ENCODE data around the gene SLC31A1.
"Not testable (repeated sequence)": the region's sequence is repeated elsewhere in the genome, so short reads cannot be mapped to it uniquely, and the experiment has no call there.

Gene SLC31A1

GRCh38 chr9:113221800-113222481 lies 597 bp downstream of the SLC31A1 start:
- peak in 1 of 2 experiments; percentile 23 for DNase-seq

- DNase-seq = no peak
Observed at GRCh38 chr9:113222482-113222841, 1.1 kb downstream of the SLC31A1 start.

- DNase-seq = no peak
Observed at GRCh38 chr9:113223963-113224362, 2.6 kb downstream of the SLC31A1 start.

- DNase-seq = no peak
Observed at GRCh38 chr9:113227436-113227835, 6.1 kb downstream of the SLC31A1 start.

- no peak for DNase-seq
Observed at GRCh38 chr9:113228130-113228665, 6.9 kb downstream of the SLC31A1 start.

GRCh38 chr9:113231701-113232100 lies 10.4 kb downstream of the SLC31A1 start:
- no peak for DNase-seq

- not testable (repeated sequence) for DNase-seq
Observed at GRCh38 chr9:113235701-113236255, 14.4 kb downstream of the SLC31A1 start.

- no peak for DNase-seq
Observed at GRCh38 chr9:113237026-113237425, 15.7 kb downstream of the SLC31A1 start.

- DNase-seq = no peak
Observed at GRCh38 chr9:113238202-113238858, 17.0 kb downstream of the SLC31A1 start.

GRCh38 chr9:113238859-113239232 lies 17.5 kb downstream of the SLC31A1 start:
- no peak for DNase-seq

- DNase-seq = no peak
Observed at GRCh38 chr9:113241161-113241560, 19.8 kb downstream of the SLC31A1 start.

GRCh38 chr9:113244556-113244955 lies 23.2 kb downstream of the SLC31A1 start:
- no peak for DNase-seq

GRCh38 chr9:113245894-113246293 lies 24.6 kb downstream of the SLC31A1 start:
- no peak for DNase-seq

- DNase-seq = no peak
Observed at GRCh38 chr9:113246928-113247327, 25.6 kb downstream of the SLC31A1 start.

- DNase-seq = no peak
Observed at GRCh38 chr9:113247640-113248039, 26.3 kb downstream of the SLC31A1 start.

- not testable (repeated sequence) for DNase-seq
Observed at GRCh38 chr9:113249661-113250060, 28.3 kb downstream of the SLC31A1 start.

GRCh38 chr9:113250807-113251206 lies 29.5 kb downstream of the SLC31A1 start:
- no peak for DNase-seq

GRCh38 chr9:113254991-113255390 lies 33.6 kb downstream of the SLC31A1 start:
- no peak for DNase-seq

GRCh38 chr9:113255438-113255837 lies 34.1 kb downstream of the SLC31A1 start:
- DNase-seq = no peak

GRCh38 chr9:113257863-113258262 lies 36.5 kb downstream of the SLC31A1 start:
- no peak for DNase-seq

- DNase-seq = no peak
Observed at GRCh38 chr9:113258282-113258681, 36.9 kb downstream of the SLC31A1 start.

- DNase-seq = no peak
Observed at GRCh38 chr9:113261917-113262671, 40.8 kb downstream of the SLC31A1 start.

GRCh38 chr9:113266174-113266573 lies 44.8 kb downstream of the SLC31A1 start:
- no peak for DNase-seq

All from activated T-cell treated with anti-CD3 and anti-CD28 coated beads, Interleukin-2, amount 50 U/mL, for 48 hours (primary cell).